Upper lobe of left lung (tissue), 4 donors: ENCODE measurements around the gene C3orf38.

Experiments
- CTCF ChIP-seq, 6 experiments: fragments of 450-650 bp in 4 of 6; fragments of 200-600 bp in 2 of 6; sonication (generic) in 2 of 6; IDR thresholded peaks; one replicate each; pipeline ENCODE4 v1.5.1; 2016 to 2019; ENCODE audit warnings: antibody characterized with exemption in 6 of 6
- EP300 ChIP-seq, 4 donors: sonication (generic); formaldehyde crosslinking; IDR thresholded peaks; one replicate each; pipeline ENCODE4 v1.5.1; 2017; ENCODE audit warnings: antibody characterized with exemption in 4 of 4, control low read depth in 2 of 4
- POLR2A ChIP-seq, 4 donors: fragments of 450-650 bp; IDR thresholded peaks; one replicate each; pipeline ENCODE4 v1.5.1; 2016 to 2017; ENCODE audit warnings: antibody characterized with exemption in 4 of 4, mild to moderate bottlenecking in 2 of 4
- POLR2AphosphoS5 ChIP-seq, 2 donors: sonication (generic); formaldehyde crosslinking; IDR thresholded peaks; one replicate each; pipeline ENCODE4 v1.5.1; 2017; ENCODE audit warnings: antibody characterized with exemption in 2 of 2

GRCh38 chr3:88132894-88133293, 16.9 kb upstream of the C3orf38 start:
- TF ChIP-seq CTCF (IDR thresholded peaks at IDR 0.05) (no peak), POLR2A (IDR thresholded peaks at IDR 0.05) (no peak), POLR2AphosphoS5 (IDR thresholded peaks at IDR 0.05) (no peak), EP300 (IDR thresholded peaks at IDR 0.05) (no peak)
